ENCODE data around the gene GATA2. TPM values are rescaled to one million over a fixed set of nuclear protein-coding genes. Genes with fewer than 3 reads are reported as not detected.

The GATA2 gene
- total RNA-seq, 4 donors from 2014 or later: 7.1 to 19.5 (median 9.7) TPM

DNA sequence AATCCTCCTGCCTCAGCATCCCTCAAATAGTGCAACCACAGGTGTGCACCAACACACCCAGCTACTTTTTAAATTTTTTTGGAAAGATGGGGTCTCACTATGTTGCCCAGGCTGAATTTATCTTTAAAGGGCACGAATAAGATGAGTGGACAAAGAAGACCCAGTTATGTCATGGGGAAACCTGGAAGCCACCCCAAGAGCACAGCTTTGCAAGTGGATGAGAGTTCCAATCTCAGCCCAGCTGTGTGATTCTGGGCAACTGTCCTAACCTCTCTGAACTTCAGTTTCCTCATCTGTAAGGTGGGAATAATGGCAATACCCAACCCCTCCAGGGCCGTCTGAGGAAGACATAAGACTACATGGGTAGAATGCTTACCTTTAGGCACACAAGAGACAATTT lies 58.5 kb downstream of the GATA2 start:
- Histone ChIP-seq H3K27ac (no peak overlapping the region), H3K9me3 (no peaks in the 10 kb centered on the region), H3K4me1 (peaks cover 4 to 11% of the 10 kb centered on the region in 2 donors), H3K36me3 (no peaks in the 10 kb centered on the region), H3K27me3 (no peaks in the 10 kb centered on the region), H3K4me3 (replicated peaks in 1 of 3) (no peak overlapping the region)
- intact Hi-C loops (cut with DNase I): no loop called here
- 86 to 95% methylated on average over 2 of the region's 2 CpGs for WGBS, 2 donors
- no peak for DNase-seq
- TF ChIP-seq POLR2A (IDR thresholded peaks at IDR 0.05): no peak
- TF ChIP-seq, protein P1, sequence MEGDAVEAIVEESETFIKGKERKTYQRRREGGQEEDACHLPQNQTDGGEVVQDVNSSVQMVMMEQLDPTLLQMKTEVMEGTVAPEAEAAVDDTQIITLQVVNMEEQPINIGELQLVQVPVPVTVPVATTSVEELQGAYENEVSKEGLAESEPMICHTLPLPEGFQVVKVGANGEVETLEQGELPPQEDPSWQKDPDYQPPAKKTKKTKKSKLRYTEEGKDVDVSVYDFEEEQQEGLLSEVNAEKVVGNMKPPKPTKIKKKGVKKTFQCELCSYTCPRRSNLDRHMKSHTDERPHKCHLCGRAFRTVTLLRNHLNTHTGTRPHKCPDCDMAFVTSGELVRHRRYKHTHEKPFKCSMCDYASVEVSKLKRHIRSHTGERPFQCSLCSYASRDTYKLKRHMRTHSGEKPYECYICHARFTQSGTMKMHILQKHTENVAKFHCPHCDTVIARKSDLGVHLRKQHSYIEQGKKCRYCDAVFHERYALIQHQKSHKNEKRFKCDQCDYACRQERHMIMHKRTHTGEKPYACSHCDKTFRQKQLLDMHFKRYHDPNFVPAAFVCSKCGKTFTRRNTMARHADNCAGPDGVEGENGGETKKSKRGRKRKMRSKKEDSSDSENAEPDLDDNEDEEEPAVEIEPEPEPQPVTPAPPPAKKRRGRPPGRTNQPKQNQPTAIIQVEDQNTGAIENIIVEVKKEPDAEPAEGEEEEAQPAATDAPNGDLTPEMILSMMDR (IDR thresholded peaks at IDR 0.05): no peak

- H3K4me1 ChIP-seq: peaks cover 4 to 11% of the 10 kb centered on the region in 2 donors
- no peaks in the 10 kb centered on the region for H3K27me3 ChIP-seq
- no peak for TF ChIP-seq POLR2A (IDR thresholded peaks at IDR 0.05)
- no peak overlapping the region for H3K27ac ChIP-seq
- WGBS, 2 donors: 71 to 84% methylated on average over 2 of the region's 2 CpGs
- intact Hi-C loops (cut with DNase I): no loop called here
- DNase-seq: no peak
- no peaks in the 10 kb centered on the region for H3K36me3 ChIP-seq
- no peak overlapping the region for H3K4me3 ChIP-seq (replicated peaks in 1 of 3)
- H3K9me3 ChIP-seq: no peaks in the 10 kb centered on the region
Measured at GRCh38 chr3:128433837-128434165, 59.2 kb downstream of the GATA2 start.

GRCh38 chr3:128432971-128433836 lies 59.8 kb downstream of the GATA2 start:
- peak; percentile 7 to 15 for DNase-seq
- 79 to 90% methylated on average over 3 to 4 of the region's 53 CpGs for WGBS, 2 donors
- intact Hi-C loops (cut with DNase I): no loop called here
- H3K4me3 ChIP-seq (replicated peaks in 1 of 3): peak overlapping the region in 1 of 3 donors; percentile 13
- H3K9me3 ChIP-seq: no peaks in the 10 kb centered on the region
- H3K4me1 ChIP-seq: peaks cover 4 to 11% of the 10 kb centered on the region in 2 donors
- TF ChIP-seq POLR2A (IDR thresholded peaks at IDR 0.05): no peak
- TF ChIP-seq, protein P1 (IDR thresholded peaks at IDR 0.05): no peak
- no peaks in the 10 kb centered on the region for H3K27me3 ChIP-seq
- H3K27ac ChIP-seq: no peak overlapping the region
- no peaks in the 10 kb centered on the region for H3K36me3 ChIP-seq

GRCh38 chr3:128432301-128432970 lies 60.6 kb downstream of the GATA2 start:
- peak overlapping the region in 1 of 3 donors; percentile 13 for H3K4me3 ChIP-seq (replicated peaks in 1 of 3)
- no peak overlapping the region for H3K27ac ChIP-seq
- intact Hi-C loops (cut with DNase I): no loop called here
- WGBS, 2 donors: 9 to 15% methylated on average over 26 to 35 of the region's 43 CpGs
- no peaks in the 10 kb centered on the region for H3K36me3 ChIP-seq
- H3K4me1 ChIP-seq: peaks cover 4 to 11% of the 10 kb centered on the region in 2 donors
- DNase-seq: peak; percentile 21 to 22
- no peaks in the 10 kb centered on the region for H3K27me3 ChIP-seq
- H3K9me3 ChIP-seq: no peaks in the 10 kb centered on the region
- no peak for TF ChIP-seq POLR2A (IDR thresholded peaks at IDR 0.05)
- TF ChIP-seq, protein P1 (IDR thresholded peaks at IDR 0.05): no peak

- H3K27me3 ChIP-seq: no peaks in the 10 kb centered on the region
- 66 to 68% methylated on average over 13 of the region's 13 CpGs for WGBS, 2 donors
Measured at GRCh38 chr3:128431803-128432300, 61.1 kb downstream of the GATA2 start.

More at GRCh38 chr3:128431803-128432300, 61.1 kb downstream of the GATA2 start:
- no peak overlapping the region for H3K4me3 ChIP-seq (replicated peaks in 1 of 3)
- peaks cover 4 to 11% of the 10 kb centered on the region in 2 donors for H3K4me1 ChIP-seq
- no peak for TF ChIP-seq POLR2A (IDR thresholded peaks at IDR 0.05)
- TF ChIP-seq, protein P1 (IDR thresholded peaks at IDR 0.05): no peak
- no peak overlapping the region for H3K27ac ChIP-seq
- H3K9me3 ChIP-seq: no peaks in the 10 kb centered on the region
- no peaks in the 10 kb centered on the region for H3K36me3 ChIP-seq
- DNase-seq: no peak
- intact Hi-C loops (cut with DNase I): no loop called here

Measured in thyroid gland (tissue), 4 donors.